Endothelial cell of umbilical vein (primary cell): Measurements from ENCODE around the gene UBE2G1. TPM values are rescaled to one million over a fixed set of nuclear protein-coding genes. Genes with fewer than 3 reads are reported as not detected.

Experiments
- BruUV-seq: library from RNA; stranded (reverse); fragments of 400-500 nt; replicated peaks from 2 replicates; lab custom pipeline; 2021; lab: Mats Ljungman, UMichigan
- CTCF ChIA-PET: fragments of 300-600, 350-600 bp; sonication (Branson Sonifier 250); formaldehyde crosslinking; loops from one replicate; lab custom pipeline; 2021; ENCODE audit warnings: antibody characterized with exemption, inconsistent platforms; lab: Charles Lee
- POLR2A ChIA-PET: fragments of 300-600, 350-600 bp; sonication (Branson Sonifier 250); formaldehyde crosslinking; loops from one replicate; lab custom pipeline; 2021; ENCODE audit warnings: antibody characterized with exemption, inconsistent platforms; lab: Charles Lee
- DNase-seq: peaks from one replicate; pipeline ENCODE4 v3.0.0-alpha.2; 2011; ENCODE audit warnings: low read depth, low spot score
- FAIRE-seq: peaks from 2 replicates; lab custom pipeline; 2011; peaks lifted over from hg19 to GRCh38; lab: Jason Lieb, UNC
- H2AFZ ChIP-seq: 2 replicates; pipeline ENCODE4 v1.6.0; 2012; ENCODE audit warnings: low read depth, low read length, control low read depth, inconsistent platforms
- H3K27ac ChIP-seq: 2 replicates; pipeline ENCODE4 v1.5.1; 2011; ENCODE audit warnings: low read depth, mild to moderate bottlenecking, control low read depth, low read length, moderate library complexity; ENCODE audit not compliant: insufficient read depth
- H3K27me3 ChIP-seq, 2 experiments: 2 replicates each; pipeline versions ENCODE4 v1.6.0 to v1.6.1; 2011; ENCODE audit warnings: low read length in 2 of 2, mixed read lengths in 1 of 2; ENCODE audit not compliant: control insufficient read depth in 2 of 2, insufficient read depth in 2 of 2
- H3K36me3 ChIP-seq, 2 experiments: 2 replicates in 1 of 2; 3 replicates in 1 of 2; pipeline ENCODE4 v1.5.1; 2011; ENCODE audit warnings: low read length in 2 of 2, mild to moderate bottlenecking in 1 of 2, moderate library complexity in 1 of 2; ENCODE audit not compliant: control insufficient read depth in 2 of 2, insufficient read depth in 2 of 2; ENCODE audit errors: extremely low read depth in 1 of 2
- H3K4me1 ChIP-seq: 3 replicates; pipeline ENCODE4 v1.5.1; 2011; ENCODE audit warnings: mild to moderate bottlenecking, low read length; ENCODE audit not compliant: control insufficient read depth, insufficient read depth; ENCODE audit errors: extremely low read depth
- H3K4me2 ChIP-seq: 2 replicates; pipeline ENCODE4 v1.6.1; 2011; ENCODE audit warnings: low read length, control low read depth, mixed read lengths; ENCODE audit not compliant: insufficient read depth
- H3K4me3 ChIP-seq, 3 experiments: fragments of 200-600 bp in 1 of 3; sonication (generic), shearing (Covaris generic) in 1 of 3; replicated peaks in 1 of 3; 2 replicates each; pipeline ENCODE4 v1.5.1; 2011 to 2016; ENCODE audit warnings: control low read depth in 3 of 3, low read length in 3 of 3, mild to moderate bottlenecking in 2 of 3, inconsistent platforms in 1 of 3, low read depth in 1 of 3, moderate library complexity in 1 of 3; ENCODE audit not compliant: insufficient read depth in 1 of 3
- H3K79me2 ChIP-seq: 2 replicates; pipeline ENCODE4 v1.6.0; 2012; ENCODE audit warnings: low read length, inconsistent platforms; ENCODE audit not compliant: control insufficient read depth, insufficient read depth
- H3K9ac ChIP-seq: replicated peaks from 2 replicates; pipeline ENCODE3; 2011; ENCODE audit warnings: low read length, control low read depth; ENCODE audit not compliant: insufficient read depth; ENCODE audit errors: extremely low read depth
- H3K9me1 ChIP-seq: replicated peaks from 3 replicates; pipeline ENCODE4 v1.6.0; 2011; ENCODE audit warnings: mild to moderate bottlenecking, low read length; ENCODE audit not compliant: control insufficient read depth, insufficient read depth; ENCODE audit errors: extremely low read depth
- H3K9me3 ChIP-seq: replicated peaks from 2 replicates; pipeline ENCODE4 v1.5.1; 2012; ENCODE audit warnings: low read length, inconsistent platforms; ENCODE audit not compliant: control insufficient read depth, insufficient read depth
- H4K20me1 ChIP-seq: replicated peaks from 2 replicates; pipeline ENCODE3; 2011; ENCODE audit warnings: mild to moderate bottlenecking, low read length; ENCODE audit not compliant: control insufficient read depth, insufficient read depth; ENCODE audit errors: extremely low read depth
- EZH2 ChIP-seq: IDR thresholded peaks from 2 replicates; pipeline ENCODE4 v1.6.1; 2012; ENCODE audit warnings: borderline replicate concordance, low read depth, mild to moderate bottlenecking, moderate library complexity, low read length, inconsistent platforms; ENCODE audit not compliant: severe bottlenecking
- FOS ChIP-seq: IDR thresholded peaks from 2 replicates; pipeline ENCODE4 v1.6.1; 2011; ENCODE audit warnings: mild to moderate bottlenecking, low read length, moderate library complexity, borderline replicate concordance; ENCODE audit not compliant: insufficient read depth
- GATA2 ChIP-seq: IDR thresholded peaks from 2 replicates; pipeline ENCODE4 v1.7.0; 2011; ENCODE audit warnings: low read depth, mild to moderate bottlenecking, moderate library complexity, mixed read lengths, low read length; ENCODE audit not compliant: insufficient read length, insufficient read depth
- JUN ChIP-seq: IDR thresholded peaks from 2 replicates; pipeline ENCODE4 v1.6.1; 2011; ENCODE audit warnings: borderline replicate concordance, low read depth; ENCODE audit not compliant: insufficient read length, insufficient read depth
- MAX ChIP-seq: IDR thresholded peaks from 2 replicates; pipeline ENCODE4 v1.6.1; 2011; ENCODE audit not compliant: insufficient read depth, insufficient read length
- MYC ChIP-seq: IDR thresholded peaks from one replicate; pipeline ENCODE4 v1.6.1; 2011; ENCODE audit warnings: mild to moderate bottlenecking, low read depth, low read length
- POLR2A ChIP-seq: IDR thresholded peaks from 2 replicates; pipeline ENCODE4 v1.6.1; 2012; ENCODE audit warnings: low read depth, mild to moderate bottlenecking, control low read depth, low read length
- POLR2AphosphoS5 ChIP-seq: IDR thresholded peaks from 2 replicates; pipeline ENCODE4 v1.6.1; 2012; ENCODE audit warnings: low read depth, mild to moderate bottlenecking, control low read depth, low read length, moderate library complexity; ENCODE audit not compliant: insufficient read depth
- dilution Hi-C: fragments of 300-500 bp; cut with MboI; formaldehyde crosslinking; loops from one replicate; pipeline ENCODE4 v1.15.0; 2019; ENCODE audit warnings: low sequenced_read_pairs; ENCODE audit not compliant: extremely low pct_ligation_motif_present
- intact Hi-C: fragments of 100-400 bp; cut with micrococcal nuclease; formaldehyde crosslinking; loops from one replicate; pipeline ENCODE4 v1.10.0; 2022
- polyA plus RNA-seq, 4 experiments: library from polyadenylated mRNA; depleted of rRNA in 3 of 4; stranded (reverse) in 3 of 4; unstranded in 1 of 4; fragments of >200 nt; gene quantifications; 2 replicates each; pipeline versions ENCODE4 v1.2.1 to v1.2.3, GENCODE V29; 2011 to 2012; ENCODE audit warnings: missing spikeins in 1 of 4
- total RNA-seq: library from RNA; stranded (reverse); gene quantifications from 2 replicates; pipeline ENCODE4 v1.2.3, GENCODE V29; 2021
- TF ChIP-seq, protein P1 (sequence below), 2 donors: IDR thresholded peaks; 1 replicate in 1 of 2; 2 replicates in 1 of 2; pipeline ENCODE4 v1.5.1; 2011; ENCODE audit warnings: low read length in 2 of 2, mild to moderate bottlenecking in 2 of 2, moderate library complexity in 2 of 2, control low read depth in 1 of 2, inconsistent platforms in 1 of 2, low read depth in 1 of 2; ENCODE audit not compliant: insufficient read depth in 1 of 2; ENCODE audit errors: extremely low read depth in 1 of 2

Gene UBE2G1
- total and polyA plus RNA-seq, 2 donors (not counting 3 experiments of a cell fraction or from before 2014, with no cell fraction given), result 29.2 to 79.6 TPM

GRCh38 chr17:4247971-4248388, 118.5 kb downstream of the UBE2G1 start:
- FAIRE-seq (no peak), DNase-seq (no peak)
- dilution Hi-C loops, result no loop called here
- BruUV-seq, result no TSS peak
- Histone ChIP-seq H3K27me3 (no peaks in the 10 kb centered on the region), H3K9me3 (no peaks in the 10 kb centered on the region), H2AFZ (no peak overlapping the region), H3K4me1 (no peaks in the 10 kb centered on the region), H3K79me2 (peaks cover 78% of the 10 kb centered on the region), H3K36me3 (no peaks in the 10 kb centered on the region), H3K4me2 (no peak overlapping the region), H3K9me1 (no peaks in the 10 kb centered on the region), H3K9ac (no peak overlapping the region), H3K27ac (no peak overlapping the region), H4K20me1 (peaks cover 7% of the 10 kb centered on the region), H3K4me3 (no peak overlapping the region)
- intact Hi-C loops, result no loop called here
- CTCF ChIA-PET, result interaction anchor here (1.0 to 2.9 kb wide), 5 partner anchors 9 to 48 kb away, joined by 3 to 10 read pairs (median 9); no protein-coding TSS in a partner anchor
- POLR2A ChIA-PET, result no interaction called here
- no peak for TF ChIP-seq MAX
- no peak for TF ChIP-seq GATA2
- TF ChIP-seq EZH2, result no peak
- TF ChIP-seq POLR2AphosphoS5, result no peak
- TF ChIP-seq FOS, result no peak
- TF ChIP-seq, protein P1, sequence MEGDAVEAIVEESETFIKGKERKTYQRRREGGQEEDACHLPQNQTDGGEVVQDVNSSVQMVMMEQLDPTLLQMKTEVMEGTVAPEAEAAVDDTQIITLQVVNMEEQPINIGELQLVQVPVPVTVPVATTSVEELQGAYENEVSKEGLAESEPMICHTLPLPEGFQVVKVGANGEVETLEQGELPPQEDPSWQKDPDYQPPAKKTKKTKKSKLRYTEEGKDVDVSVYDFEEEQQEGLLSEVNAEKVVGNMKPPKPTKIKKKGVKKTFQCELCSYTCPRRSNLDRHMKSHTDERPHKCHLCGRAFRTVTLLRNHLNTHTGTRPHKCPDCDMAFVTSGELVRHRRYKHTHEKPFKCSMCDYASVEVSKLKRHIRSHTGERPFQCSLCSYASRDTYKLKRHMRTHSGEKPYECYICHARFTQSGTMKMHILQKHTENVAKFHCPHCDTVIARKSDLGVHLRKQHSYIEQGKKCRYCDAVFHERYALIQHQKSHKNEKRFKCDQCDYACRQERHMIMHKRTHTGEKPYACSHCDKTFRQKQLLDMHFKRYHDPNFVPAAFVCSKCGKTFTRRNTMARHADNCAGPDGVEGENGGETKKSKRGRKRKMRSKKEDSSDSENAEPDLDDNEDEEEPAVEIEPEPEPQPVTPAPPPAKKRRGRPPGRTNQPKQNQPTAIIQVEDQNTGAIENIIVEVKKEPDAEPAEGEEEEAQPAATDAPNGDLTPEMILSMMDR (IDR thresholded peaks at IDR 0.05; ENCODE audit: extremely low read depth in 1 of 2, insufficient read depth in 1 of 2, low read depth in 1 of 2, low read length in 2 of 2), result no peak
- TF ChIP-seq JUN, result no peak
- TF ChIP-seq POLR2A, result no peak
- TF ChIP-seq MYC, result no peak
